SK-N-SH treated with all-trans-retinoic acid at 6 μM for 48 hours (cell line): ENCODE data around the gene PTGER2.

ENCODE experiments used
- ESRRG ChIP-seq: fragments of 250-450 bp; sonication (Bioruptor Pico); IDR thresholded peaks from 2 replicates; pipeline ENCODE4 v1.6.1; 2021; ENCODE audit warnings: mild to moderate bottlenecking
- RARB ChIP-seq: fragments of 250-450 bp; sonication (Bioruptor Pico); IDR thresholded peaks from 2 replicates; pipeline ENCODE4 v1.8.0; 2021; ENCODE audit warnings: mild to moderate bottlenecking, moderate library complexity
- ZC3H10 ChIP-seq: fragments of 250-450 bp; sonication (Bioruptor Pico); IDR thresholded peaks from 2 replicates; pipeline ENCODE4 v1.5.1; 2021; ENCODE audit warnings: mild to moderate bottlenecking, moderate library complexity
- TF ChIP-seq, protein P1 (sequence below): fragments of 250-450 bp; sonication (Bioruptor Pico); IDR thresholded peaks from 2 replicates; pipeline ENCODE4 v1.8.0; 2020; ENCODE audit warnings: mild to moderate bottlenecking, moderate library complexity, borderline replicate concordance

- TF ChIP-seq ZC3H10 (CRISPR knock-in tag) (no peak), ESRRG (no peak), RARB (CRISPR knock-in tag) (no peak)
- TF ChIP-seq, protein P1, sequence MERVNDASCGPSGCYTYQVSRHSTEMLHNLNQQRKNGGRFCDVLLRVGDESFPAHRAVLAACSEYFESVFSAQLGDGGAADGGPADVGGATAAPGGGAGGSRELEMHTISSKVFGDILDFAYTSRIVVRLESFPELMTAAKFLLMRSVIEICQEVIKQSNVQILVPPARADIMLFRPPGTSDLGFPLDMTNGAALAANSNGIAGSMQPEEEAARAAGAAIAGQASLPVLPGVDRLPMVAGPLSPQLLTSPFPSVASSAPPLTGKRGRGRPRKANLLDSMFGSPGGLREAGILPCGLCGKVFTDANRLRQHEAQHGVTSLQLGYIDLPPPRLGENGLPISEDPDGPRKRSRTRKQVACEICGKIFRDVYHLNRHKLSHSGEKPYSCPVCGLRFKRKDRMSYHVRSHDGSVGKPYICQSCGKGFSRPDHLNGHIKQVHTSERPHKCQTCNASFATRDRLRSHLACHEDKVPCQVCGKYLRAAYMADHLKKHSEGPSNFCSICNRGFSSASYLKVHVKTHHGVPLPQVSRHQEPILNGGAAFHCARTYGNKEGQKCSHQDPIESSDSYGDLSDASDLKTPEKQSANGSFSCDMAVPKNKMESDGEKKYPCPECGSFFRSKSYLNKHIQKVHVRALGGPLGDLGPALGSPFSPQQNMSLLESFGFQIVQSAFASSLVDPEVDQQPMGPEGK: no peak
Measured at GRCh38 chr14:52303236-52303635, 10.9 kb upstream of the PTGER2 start.
